IMR-90 (cell line): ENCODE measurements around the gene RASSF6. TPM values are rescaled to one million over a fixed set of nuclear protein-coding genes. Genes with fewer than 3 reads are reported as not detected.

Experiments
- ATAC-seq: fragments of 200-7000 bp; cut with Tn5 transposase; 2 replicates; pipeline ENCODE4 v1.9.1; 2020; ENCODE audit warnings: low read depth, mild to moderate bottlenecking, moderate library complexity
- BruUV-seq: library from RNA; stranded (reverse); fragments of 400-500 nt; replicated peaks from 2 replicates; lab custom pipeline; 2021; lab: Mats Ljungman, UMichigan
- CTCF ChIA-PET: fragments of 300-600 bp; formaldehyde crosslinking; extraction: SDS; loops from one replicate; lab custom pipeline; 2021; ENCODE audit warnings: antibody characterized with exemption; lab: Yijun Ruan, JAX
- POLR2A ChIA-PET: fragments of 300-600 bp; sonication (Branson Sonifier 250); formaldehyde crosslinking; loops from one replicate; lab custom pipeline; 2022; ENCODE audit warnings: antibody characterized with exemption; ENCODE audit not compliant: unreplicated experiment; lab: Charles Lee
- DNase-seq: peaks from one replicate; pipeline ENCODE4 v3.0.0; 2013
- H2AFZ ChIP-seq: replicated peaks from 2 replicates; pipeline ENCODE3; 2013; ENCODE audit warnings: low read length, mild to moderate bottlenecking; ENCODE audit not compliant: poor library complexity
- H2AK5ac ChIP-seq: 2 replicates; pipeline ENCODE4 v1.6.1; 2013; ENCODE audit warnings: low read depth, low read length, inconsistent platforms
- H2AK9ac ChIP-seq: replicated peaks from 2 replicates; pipeline ENCODE3; 2013; ENCODE audit warnings: mild to moderate bottlenecking, low read depth, low read length, moderate library complexity; ENCODE audit not compliant: poor library complexity
- H2BK120ac ChIP-seq: 2 replicates; pipeline ENCODE4 v1.6.1; 2013; ENCODE audit warnings: low read depth, low read length, inconsistent platforms
- H2BK15ac ChIP-seq: 3 replicates; pipeline ENCODE4 v1.6.1; 2013; ENCODE audit warnings: low read depth, low read length, inconsistent platforms
- H2BK20ac ChIP-seq: 2 replicates; pipeline ENCODE4 v1.6.1; 2013; ENCODE audit warnings: low read depth, mild to moderate bottlenecking, inconsistent platforms, low read length, moderate library complexity
- H2BK5ac ChIP-seq: 2 replicates; pipeline ENCODE4 v1.6.1; 2013; ENCODE audit warnings: mild to moderate bottlenecking, low read depth, low read length, inconsistent platforms; ENCODE audit not compliant: poor library complexity, severe bottlenecking
- H3K14ac ChIP-seq: replicated peaks from 2 replicates; pipeline ENCODE4 v1.6.1; 2013; ENCODE audit warnings: low read depth, low read length, inconsistent platforms
- H3K18ac ChIP-seq: 2 replicates; pipeline ENCODE4 v1.6.1; 2013; ENCODE audit warnings: low read depth, low read length, control low read depth
- H3K23ac ChIP-seq: 2 replicates; pipeline ENCODE4 v1.6.1; 2013; ENCODE audit warnings: low read depth, low read length, inconsistent platforms
- H3K27ac ChIP-seq: 2 replicates; pipeline ENCODE4 v1.5.1; 2013; ENCODE audit warnings: mild to moderate bottlenecking, control low read depth, low read length; ENCODE audit not compliant: insufficient read depth
- H3K27me3 ChIP-seq: 2 replicates; pipeline ENCODE4 v1.6.1; 2013; ENCODE audit warnings: low read length; ENCODE audit not compliant: control insufficient read depth, insufficient read depth
- H3K36me3 ChIP-seq: 2 replicates; pipeline ENCODE4 v1.6.1; 2013; ENCODE audit warnings: low read length, mixed read lengths; ENCODE audit not compliant: control insufficient read depth, insufficient read depth
- H3K4ac ChIP-seq: 2 replicates; pipeline ENCODE4 v1.6.1; 2013; ENCODE audit warnings: low read depth, low read length, inconsistent platforms
- H3K4me1 ChIP-seq: 2 replicates; pipeline ENCODE4 v1.6.1; 2013; ENCODE audit warnings: low read length, mixed read lengths; ENCODE audit not compliant: control insufficient read depth, insufficient read depth
- H3K4me2 ChIP-seq: 2 replicates; pipeline ENCODE4 v1.6.1; 2013; ENCODE audit warnings: low read depth, mild to moderate bottlenecking, control low read depth, low read length, moderate library complexity
- H3K4me3 ChIP-seq: 2 replicates; pipeline ENCODE4 v1.5.1; 2013; ENCODE audit warnings: low read depth, mild to moderate bottlenecking, control low read depth, low read length, moderate library complexity; ENCODE audit not compliant: insufficient read depth
- H3K56ac ChIP-seq: 2 replicates; pipeline ENCODE4 v1.6.1; 2013; ENCODE audit warnings: low read length, inconsistent platforms; ENCODE audit not compliant: insufficient read depth; ENCODE audit errors: extremely low read depth
- H3K79me1 ChIP-seq, 2 experiments: 2 replicates each; pipeline ENCODE4 v1.6.1; 2013; ENCODE audit warnings: low read length in 2 of 2, inconsistent platforms in 1 of 2, low read depth in 1 of 2
- H3K9ac ChIP-seq: 2 replicates; pipeline ENCODE4 v1.6.1; 2013; ENCODE audit warnings: low read depth, low read length, control low read depth
- H3K9me1 ChIP-seq: 2 replicates; pipeline ENCODE4 v1.6.1; 2013; ENCODE audit warnings: low read length, inconsistent platforms; ENCODE audit not compliant: insufficient read depth
- H3K9me3 ChIP-seq: 2 replicates; pipeline ENCODE4 v1.6.1; 2013; ENCODE audit warnings: low read length; ENCODE audit not compliant: control insufficient read depth, insufficient read depth
- H4K20me1 ChIP-seq: 2 replicates; pipeline ENCODE4 v1.6.1; 2013; ENCODE audit warnings: low read length, inconsistent platforms; ENCODE audit not compliant: insufficient read depth
- H4K5ac ChIP-seq: 2 replicates; pipeline ENCODE4 v1.6.1; 2013; ENCODE audit warnings: mild to moderate bottlenecking, low read depth, low read length, control low read depth
- H4K8ac ChIP-seq, 2 experiments: 2 replicates each; pipeline ENCODE4 v1.6.1; 2013; ENCODE audit warnings: low read depth in 2 of 2, low read length in 2 of 2, control low read depth in 1 of 2, inconsistent platforms in 1 of 2
- H4K91ac ChIP-seq: 2 replicates; pipeline ENCODE4 v1.6.1; 2013; ENCODE audit warnings: low read depth, low read length, inconsistent platforms; ENCODE audit not compliant: insufficient read depth
- BHLHE40 ChIP-seq: fragments of 150-350 bp; IDR thresholded peaks from 2 replicates; pipeline ENCODE4 v1.6.1; 2016; ENCODE audit warnings: mild to moderate bottlenecking, low read depth, low read length
- CEBPB ChIP-seq: IDR thresholded peaks from 2 replicates; pipeline ENCODE4 v1.6.1; 2012; ENCODE audit warnings: low read depth, low read length, improper control_type of control experiment
- CHD1 ChIP-seq: IDR thresholded peaks from 2 replicates; pipeline ENCODE4 v1.6.1; 2012; ENCODE audit warnings: low read depth, low read length, improper control_type of control experiment
- FOS ChIP-seq: fragments of 150-350 bp; IDR thresholded peaks from 2 replicates; pipeline ENCODE4 v1.6.1; 2016; ENCODE audit warnings: low read depth, low read length
- MAFK ChIP-seq: IDR thresholded peaks from 2 replicates; pipeline ENCODE4 v1.6.1; 2012; ENCODE audit warnings: low read depth, low read length, improper control_type of control experiment
- MAZ ChIP-seq: IDR thresholded peaks from 2 replicates; pipeline ENCODE4 v1.6.1; 2012; ENCODE audit warnings: low read depth, mild to moderate bottlenecking, low read length, improper control_type of control experiment, moderate library complexity, borderline replicate concordance
- MXI1 ChIP-seq: IDR thresholded peaks from 2 replicates; pipeline ENCODE4 v1.6.1; 2012; ENCODE audit warnings: low read depth, mild to moderate bottlenecking, low read length, moderate library complexity, borderline replicate concordance
- NFE2L2 ChIP-seq: fragments of 150-350 bp; IDR thresholded peaks from 2 replicates; pipeline ENCODE4 v1.6.1; 2016; ENCODE audit warnings: low read depth, mild to moderate bottlenecking, low read length
- POLR2A ChIP-seq: IDR thresholded peaks from 2 replicates; pipeline ENCODE4 v1.6.1; 2012; ENCODE audit warnings: mild to moderate bottlenecking, low read depth, low read length
- RAD21 ChIP-seq: IDR thresholded peaks from 2 replicates; pipeline ENCODE4 v1.6.1; 2012; ENCODE audit warnings: low read length, improper control_type of control experiment
- RCOR1 ChIP-seq: IDR thresholded peaks from 2 replicates; pipeline ENCODE4 v1.6.1; 2012; ENCODE audit warnings: mild to moderate bottlenecking, low read length, improper control_type of control experiment; ENCODE audit not compliant: insufficient replicate concordance
- RFX5 ChIP-seq: IDR thresholded peaks from 2 replicates; pipeline ENCODE4 v1.8.0; 2012; ENCODE audit warnings: low read depth, mild to moderate bottlenecking, low read length, moderate library complexity
- SMC3 ChIP-seq: fragments of 150-350 bp; IDR thresholded peaks from 2 replicates; pipeline ENCODE4 v1.6.1; 2016; ENCODE audit warnings: low read depth, mild to moderate bottlenecking, antibody characterized with exemption, low read length, moderate library complexity
- WGBS, 2 experiments: methylation state at CpG; one replicate each; pipeline versions ENCODE4 v1.1.5 to v1.1.7; 2013; ENCODE audit warnings: missing lambda C conversion rate in 2 of 2; ENCODE audit not compliant: insufficient read length in 1 of 2; ENCODE audit errors: extremely low coverage in 2 of 2; 5-methylcytosine and 5-hydroxymethylcytosine counted together
- dilution Hi-C: fragments of 300-500 bp; cut with HindIII; formaldehyde crosslinking; loops from one replicate; pipeline ENCODE4 v1.14.3; 2018; ENCODE audit warnings: low sequenced_read_pairs; ENCODE audit not compliant: unreplicated experiment
- in situ Hi-C: fragments of 300-500 bp; cut with MboI; formaldehyde crosslinking; loops from 3 replicates; pipeline ENCODE4 v1.14.3; 2019; ENCODE audit warnings: low sequenced_read_pairs, inconsistent platforms, mixed read lengths
- intact Hi-C: fragments of 100-400 bp; cut with micrococcal nuclease; formaldehyde crosslinking; loops from 2 replicates; pipeline ENCODE4 v1.10.0; 2022
- polyA plus RNA-seq, 3 experiments: library from polyadenylated mRNA; depleted of rRNA; stranded (reverse); fragments of >200 nt; gene quantifications; 2 replicates each; pipeline ENCODE4 v1.2.3, GENCODE V29; 2012; ENCODE audit warnings: low replicate concordance in 1 of 3
- total RNA-seq: library from RNA; depleted of rRNA; stranded (reverse); fragments of >200 nt; gene quantifications from 2 replicates; pipeline ENCODE4 v1.2.3, GENCODE V29; 2012
- TF ChIP-seq, protein P1 (sequence below): fragments of 150-350 bp; IDR thresholded peaks from 2 replicates; pipeline ENCODE4 v1.6.1; 2017; ENCODE audit warnings: mild to moderate bottlenecking, antibody characterized with exemption, low read length, low read depth
- TF ChIP-seq, protein P2 (sequence below): conservative IDR thresholded peaks from 2 replicates; pipeline ENCODE4 v1.5.1; 2012; ENCODE audit warnings: mild to moderate bottlenecking, low read depth, low read length, improper control_type of control experiment
- TF ChIP-seq, protein P3 (sequence below): fragments of 150-350 bp; IDR thresholded peaks from 2 replicates; pipeline ENCODE4 v1.6.1; 2016; ENCODE audit warnings: low read depth, mild to moderate bottlenecking, low read length, moderate library complexity, borderline replicate concordance

The RASSF6 gene
- total and polyA plus RNA-seq, 2 of the 4 experiments (the other 2 are of a cell fraction) = not detected

DNA sequence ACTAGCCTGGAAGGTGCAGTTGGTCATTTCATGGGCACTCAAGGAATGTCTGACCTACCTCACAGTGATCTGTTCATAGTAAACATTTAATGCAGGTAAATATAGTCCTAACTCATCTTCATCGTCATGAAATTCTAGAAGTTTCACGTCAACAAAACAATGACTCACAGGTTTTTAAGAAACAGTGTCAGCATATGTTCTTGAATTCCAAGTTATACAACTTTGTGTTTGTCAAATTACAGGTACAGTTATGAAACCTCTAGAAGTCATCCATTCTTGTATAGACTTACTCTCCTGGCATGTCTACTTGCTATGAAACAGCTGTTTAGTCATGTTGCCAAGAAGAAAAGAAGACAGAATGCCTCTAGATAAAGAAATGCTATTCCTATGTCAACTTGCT is 92.1 kb downstream of the RASSF6 start:
- no peak overlapping the region for H3K23ac ChIP-seq

More for the DNA sequence above, 92.1 kb downstream of the RASSF6 start:
- dilution Hi-C loops = no loop called here
- no peak overlapping the region for H2BK5ac ChIP-seq
- DNase-seq (no peak), ATAC-seq (no peak)
- no peaks in the 10 kb centered on the region for H4K20me1 ChIP-seq
- no peak overlapping the region for H3K14ac ChIP-seq
- H3K4me2 ChIP-seq = no peak overlapping the region
- no peak overlapping the region for H4K8ac ChIP-seq
- H3K27me3 ChIP-seq = peaks cover 6% of the 10 kb centered on the region
- no peak overlapping the region for H4K5ac ChIP-seq
- POLR2A ChIA-PET = no interaction called here
- WGBS, 2 experiments = no CpG with 5 or more reads among the region's 2 CpGs
- H2AK5ac ChIP-seq = no peak overlapping the region
- intact Hi-C loops = no loop called here
- H3K36me3 ChIP-seq = no peaks in the 10 kb centered on the region
- H3K4ac ChIP-seq = no peak overlapping the region
- no peak overlapping the region for H2BK15ac ChIP-seq
- no peak overlapping the region for H4K91ac ChIP-seq
- H2BK120ac ChIP-seq = no peak overlapping the region
- CTCF ChIA-PET = no interaction called here
- H3K79me1 ChIP-seq = no peaks in the 10 kb centered on the region
- H3K9ac ChIP-seq = no peak overlapping the region
- H2BK20ac ChIP-seq = no peak overlapping the region
- H2AK9ac ChIP-seq = no peak overlapping the region
- no peak overlapping the region for H3K27ac ChIP-seq
- no peak for TF ChIP-seq POLR2A
- no peak for TF ChIP-seq SMC3
- no peak for TF ChIP-seq RCOR1
- no peak for TF ChIP-seq MXI1
- no peak for TF ChIP-seq FOS
- no peak for TF ChIP-seq NFE2L2
- TF ChIP-seq BHLHE40 = no peak
- TF ChIP-seq RFX5 = no peak
- TF ChIP-seq, protein P1, sequence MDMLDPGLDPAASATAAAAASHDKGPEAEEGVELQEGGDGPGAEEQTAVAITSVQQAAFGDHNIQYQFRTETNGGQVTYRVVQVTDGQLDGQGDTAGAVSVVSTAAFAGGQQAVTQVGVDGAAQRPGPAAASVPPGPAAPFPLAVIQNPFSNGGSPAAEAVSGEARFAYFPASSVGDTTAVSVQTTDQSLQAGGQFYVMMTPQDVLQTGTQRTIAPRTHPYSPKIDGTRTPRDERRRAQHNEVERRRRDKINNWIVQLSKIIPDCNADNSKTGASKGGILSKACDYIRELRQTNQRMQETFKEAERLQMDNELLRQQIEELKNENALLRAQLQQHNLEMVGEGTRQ = no peak
- no peak for TF ChIP-seq MAZ
- TF ChIP-seq MAFK = no peak
- TF ChIP-seq CHD1 = no peak
- TF ChIP-seq, protein P2, sequence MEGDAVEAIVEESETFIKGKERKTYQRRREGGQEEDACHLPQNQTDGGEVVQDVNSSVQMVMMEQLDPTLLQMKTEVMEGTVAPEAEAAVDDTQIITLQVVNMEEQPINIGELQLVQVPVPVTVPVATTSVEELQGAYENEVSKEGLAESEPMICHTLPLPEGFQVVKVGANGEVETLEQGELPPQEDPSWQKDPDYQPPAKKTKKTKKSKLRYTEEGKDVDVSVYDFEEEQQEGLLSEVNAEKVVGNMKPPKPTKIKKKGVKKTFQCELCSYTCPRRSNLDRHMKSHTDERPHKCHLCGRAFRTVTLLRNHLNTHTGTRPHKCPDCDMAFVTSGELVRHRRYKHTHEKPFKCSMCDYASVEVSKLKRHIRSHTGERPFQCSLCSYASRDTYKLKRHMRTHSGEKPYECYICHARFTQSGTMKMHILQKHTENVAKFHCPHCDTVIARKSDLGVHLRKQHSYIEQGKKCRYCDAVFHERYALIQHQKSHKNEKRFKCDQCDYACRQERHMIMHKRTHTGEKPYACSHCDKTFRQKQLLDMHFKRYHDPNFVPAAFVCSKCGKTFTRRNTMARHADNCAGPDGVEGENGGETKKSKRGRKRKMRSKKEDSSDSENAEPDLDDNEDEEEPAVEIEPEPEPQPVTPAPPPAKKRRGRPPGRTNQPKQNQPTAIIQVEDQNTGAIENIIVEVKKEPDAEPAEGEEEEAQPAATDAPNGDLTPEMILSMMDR = no peak
- TF ChIP-seq RAD21 = no peak
- TF ChIP-seq, protein P3, sequence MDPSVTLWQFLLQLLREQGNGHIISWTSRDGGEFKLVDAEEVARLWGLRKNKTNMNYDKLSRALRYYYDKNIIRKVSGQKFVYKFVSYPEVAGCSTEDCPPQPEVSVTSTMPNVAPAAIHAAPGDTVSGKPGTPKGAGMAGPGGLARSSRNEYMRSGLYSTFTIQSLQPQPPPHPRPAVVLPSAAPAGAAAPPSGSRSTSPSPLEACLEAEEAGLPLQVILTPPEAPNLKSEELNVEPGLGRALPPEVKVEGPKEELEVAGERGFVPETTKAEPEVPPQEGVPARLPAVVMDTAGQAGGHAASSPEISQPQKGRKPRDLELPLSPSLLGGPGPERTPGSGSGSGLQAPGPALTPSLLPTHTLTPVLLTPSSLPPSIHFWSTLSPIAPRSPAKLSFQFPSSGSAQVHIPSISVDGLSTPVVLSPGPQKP = no peak
- no peak for TF ChIP-seq CEBPB
- in situ Hi-C loops = no loop called here
- no peaks in the 10 kb centered on the region for H3K4me1 ChIP-seq
- no peaks in the 10 kb centered on the region for H3K9me3 ChIP-seq
- H3K18ac ChIP-seq = no peak overlapping the region
- H3K9me1 ChIP-seq = no peaks in the 10 kb centered on the region
- H3K56ac ChIP-seq = no peak overlapping the region
- no peak overlapping the region for H3K4me3 ChIP-seq
- BruUV-seq = no TSS peak
- H2AFZ ChIP-seq = no peak overlapping the region
